Stimulated activated CD4-positive, alpha-beta T cell treated with anti-CD3 and anti-CD28 coated beads, Interleukin-1b, Interleukin-23, amount 100 ng/mL, for 48 hours (primary cell): ENCODE data around the gene KRT26.
A peak's percentile ranks its signal among the peaks of the same experiment; 100 is the strongest.
"Not testable (repeated sequence)": the region's sequence is repeated elsewhere in the genome, so short reads cannot be mapped to it uniquely, and the experiment has no call there.

ENCODE experiments used
- DNase-seq: peaks from one replicate; pipeline ENCODE4 v3.0.0-alpha.2; 2020

KRT26 gene

GRCh38 chr17:40791787-40792436 lies 19.9 kb upstream of the KRT26 start:
- no peak for DNase-seq

GRCh38 chr17:40791111-40791510 lies 19.1 kb upstream of the KRT26 start:
- DNase-seq: no peak

- DNase-seq: no peak
Observed at GRCh38 chr17:40782450-40782849, 10.4 kb upstream of the KRT26 start, which contains the start of gene KRT27. Gene KRT27 (minus strand): TSS chr17:40782550. CDS start chr17:40782493, 57 bp downstream.

GRCh38 chr17:40779181-40779909 lies 7.3 kb upstream of the KRT26 start:
- peak; percentile 10 for DNase-seq

GRCh38 chr17:40778461-40778860 lies 6.5 kb upstream of the KRT26 start:
- DNase-seq: no peak

- no peak for DNase-seq
Observed at GRCh38 chr17:40777971-40778370, 6.0 kb upstream of the KRT26 start.

- DNase-seq: no peak
Observed at GRCh38 chr17:40777459-40777858, 5.5 kb upstream of the KRT26 start.

- DNase-seq: no peak
Observed at GRCh38 chr17:40775945-40776344, 3.9 kb upstream of the KRT26 start.

GRCh38 chr17:40765657-40766056 lies 6.3 kb downstream of the KRT26 start:
- no peak for DNase-seq

- DNase-seq: no peak
Observed at GRCh38 chr17:40763752-40764151, 8.2 kb downstream of the KRT26 start.

GRCh38 chr17:40760105-40761016 lies 11.6 kb downstream of the KRT26 start:
- no peak for DNase-seq

GRCh38 chr17:40755231-40755630 lies 16.8 kb downstream of the KRT26 start, which contains the start of gene KRT25:
Gene KRT25 (minus strand): TSS chr17:40755331. CDS start chr17:40755271, 60 bp downstream.
- no peak for DNase-seq

GRCh38 chr17:40753804-40754203 lies 18.2 kb downstream of the KRT26 start:
- DNase-seq: no peak

GRCh38 chr17:40751065-40751464 lies 20.9 kb downstream of the KRT26 start:
- no peak for DNase-seq

GRCh38 chr17:40750391-40750790 lies 21.6 kb downstream of the KRT26 start:
- DNase-seq: no peak

GRCh38 chr17:40748666-40749065 lies 23.3 kb downstream of the KRT26 start:
- DNase-seq: not testable (repeated sequence)

GRCh38 chr17:40738553-40738952 lies 33.4 kb downstream of the KRT26 start:
- no peak for DNase-seq

- DNase-seq: no peak
Observed at GRCh38 chr17:40735016-40735415, 37.0 kb downstream of the KRT26 start.

- DNase-seq: no peak
Observed at GRCh38 chr17:40734018-40734417, 38.0 kb downstream of the KRT26 start.

- no peak for DNase-seq
Observed at GRCh38 chr17:40730970-40731369, 41.0 kb downstream of the KRT26 start.

GRCh38 chr17:40727447-40728231 lies 44.4 kb downstream of the KRT26 start:
- no peak for DNase-seq

- no peak for DNase-seq
Observed at GRCh38 chr17:40726919-40727318, 45.1 kb downstream of the KRT26 start.
